Nephron progenitor cell (in vitro differentiated cells): Measurements from ENCODE around the gene ASS1.

Experiments used
- DNase-seq: peaks from one replicate; pipeline ENCODE4 v3.0.0; 2021
- H3K27ac Mint-ChIP-seq: 2 replicates; pipeline ENCODE4 v1.8.0; 2021; ENCODE audit warnings: mild to moderate bottlenecking, moderate library complexity, mixed read lengths
- H3K27me3 Mint-ChIP-seq: 2 replicates; pipeline ENCODE4 v1.8.0; 2021; ENCODE audit warnings: mild to moderate bottlenecking, low read depth, mixed read lengths; ENCODE audit not compliant: poor library complexity
- H3K36me3 Mint-ChIP-seq: 2 replicates; pipeline ENCODE4 v1.8.0; 2021; ENCODE audit warnings: low read depth, mixed read lengths
- H3K4me1 Mint-ChIP-seq: 2 replicates; pipeline ENCODE4 v1.8.0; 2021; ENCODE audit warnings: mixed read lengths
- H3K4me3 Mint-ChIP-seq: 2 replicates; pipeline ENCODE4 v1.8.0; 2021; ENCODE audit warnings: mild to moderate bottlenecking, moderate library complexity, mixed read lengths
- H3K9me3 Mint-ChIP-seq: 2 replicates; pipeline ENCODE4 v1.8.0; 2021; ENCODE audit warnings: mild to moderate bottlenecking, moderate library complexity, mixed read lengths
- CTCF ChIP-seq: fragments of 200-600 bp; sonication (generic); IDR thresholded peaks from 2 replicates; pipeline ENCODE4 v1.5.0; 2021; ENCODE audit warnings: antibody characterized with exemption

The ASS1 gene

DNA sequence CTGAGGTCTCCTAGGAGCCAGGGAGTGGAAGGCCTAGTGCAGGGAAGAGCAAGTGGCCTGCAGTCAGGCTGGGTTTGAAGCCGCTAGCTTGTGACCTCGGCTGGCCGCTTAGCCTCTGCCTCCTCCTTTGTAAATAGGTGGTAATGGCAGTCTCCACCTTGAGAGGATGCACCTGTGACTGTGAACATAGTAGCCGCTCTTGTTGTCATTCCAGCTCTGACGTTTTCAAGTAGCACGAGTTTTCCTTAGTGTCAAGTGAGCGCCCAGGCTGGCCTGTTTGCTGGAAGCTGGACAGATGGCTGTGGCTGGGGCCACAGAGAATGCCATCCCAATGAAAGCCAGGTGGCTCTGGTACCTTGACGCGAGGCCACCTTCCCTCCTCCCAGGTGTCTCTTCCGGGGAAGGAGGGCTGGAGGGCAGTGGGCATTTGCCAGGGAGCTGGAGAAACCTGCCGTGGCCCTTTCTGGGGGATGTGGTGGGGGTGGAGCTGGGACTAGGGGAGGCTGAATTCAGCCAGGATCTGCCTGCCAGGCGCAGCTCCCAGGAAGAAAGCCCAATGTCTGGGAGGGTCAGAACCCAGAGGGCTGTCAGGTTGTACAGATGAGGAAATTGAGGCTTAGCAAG is 2.5 kb downstream of the ASS1 start:
- DNase-seq, result no peak
- no peak overlapping the region for H3K27ac Mint-ChIP-seq
- TF ChIP-seq CTCF, result no peak

DNA sequence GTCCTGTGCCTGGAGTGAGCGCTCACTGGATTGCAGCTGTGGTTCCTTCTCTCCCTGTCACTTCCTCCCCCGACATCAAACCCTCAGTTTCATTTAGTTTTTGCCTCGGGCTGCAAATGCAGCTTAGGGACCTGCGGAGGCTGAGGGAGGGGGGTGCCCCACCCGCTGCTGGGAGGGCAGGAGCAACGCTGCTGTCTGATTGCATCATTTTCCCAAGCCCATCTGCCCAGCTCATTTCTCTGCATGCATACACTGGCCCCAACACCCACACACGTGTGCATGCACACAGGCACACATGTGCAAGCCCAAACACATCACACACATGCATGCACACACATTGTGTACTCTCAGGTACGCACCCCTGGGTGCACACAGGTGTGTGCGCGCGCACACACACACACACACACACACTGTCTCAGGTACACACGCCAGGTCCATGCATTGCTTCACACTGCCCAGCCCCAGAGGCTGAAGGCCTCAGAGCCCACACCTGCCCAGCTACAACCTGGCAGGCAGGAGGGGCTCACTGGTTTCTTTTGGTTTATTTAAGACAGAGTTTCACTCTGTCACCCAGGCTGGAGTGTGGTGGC is 3.4 kb downstream of the ASS1 start:
- TF ChIP-seq CTCF, result no peak
- no peaks in the 10 kb centered on the region for H3K9me3 Mint-ChIP-seq
- peaks cover 24% of the 10 kb centered on the region for H3K27me3 Mint-ChIP-seq
- H3K4me1 Mint-ChIP-seq, result peaks cover 46% of the 10 kb centered on the region
- H3K36me3 Mint-ChIP-seq, result no peaks in the 10 kb centered on the region
- no peak overlapping the region for H3K27ac Mint-ChIP-seq
- DNase-seq, result no peak
- H3K4me3 Mint-ChIP-seq, result no peak overlapping the region

More for the DNA sequence above, 2.5 kb downstream of the ASS1 start:
- Mint-ChIP-seq H3K4me3 (no peak overlapping the region), H3K36me3 (no peaks in the 10 kb centered on the region), H3K9me3 (peaks cover under 1% of the 10 kb centered on the region), H3K4me1 (peaks cover 45% of the 10 kb centered on the region), H3K27me3 (peaks cover 26% of the 10 kb centered on the region)

- no peak for DNase-seq
- Mint-ChIP-seq H3K36me3 (no peaks in the 10 kb centered on the region), H3K4me3 (no peak overlapping the region), H3K4me1 (peaks cover 46% of the 10 kb centered on the region), H3K27me3 (peaks cover 15% of the 10 kb centered on the region), H3K9me3 (no peaks in the 10 kb centered on the region), H3K27ac (no peak overlapping the region)
- no peak for TF ChIP-seq CTCF
These were observed 4.2 kb downstream of the ASS1 start for GRCh38 chr9:130448771-130449603.

DNA sequence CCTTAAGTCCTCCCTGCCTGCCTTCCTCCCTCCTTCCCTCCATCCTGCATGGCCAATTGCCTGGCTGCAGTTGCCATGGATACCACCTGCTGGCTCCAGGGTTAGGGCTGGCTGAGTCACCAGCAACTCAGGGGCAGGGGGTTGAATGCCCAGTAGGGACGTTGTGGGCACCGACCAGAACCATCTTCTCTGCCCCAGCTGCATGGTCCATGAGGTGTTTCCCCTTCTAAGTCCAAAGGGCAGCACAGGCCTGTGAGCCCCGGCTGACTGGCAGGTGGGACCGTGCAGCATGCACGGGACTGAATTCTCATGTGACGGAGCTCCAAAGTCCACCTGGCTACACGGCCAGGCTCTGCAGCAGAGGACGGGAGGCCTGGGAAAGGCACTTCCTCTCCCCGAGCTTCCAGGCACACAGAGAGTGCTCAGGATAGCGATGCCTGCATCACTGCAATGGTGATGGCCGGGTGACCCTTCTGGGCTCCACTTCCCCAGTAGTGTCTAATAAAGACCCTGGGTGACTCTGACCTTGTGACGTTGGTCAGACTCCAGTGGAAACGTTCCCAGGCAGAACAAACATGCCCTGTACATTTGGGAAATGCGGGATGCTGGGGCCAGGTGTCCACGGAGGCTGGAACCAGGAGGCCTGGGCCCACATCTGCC is 5.7 kb downstream of the ASS1 start:
- Mint-ChIP-seq H3K9me3 (no peaks in the 10 kb centered on the region), H3K27me3 (peaks cover 7% of the 10 kb centered on the region), H3K4me3 (no peak overlapping the region), H3K4me1 (peaks cover 46% of the 10 kb centered on the region), H3K36me3 (no peaks in the 10 kb centered on the region), H3K27ac (no peak overlapping the region)
- no peak for DNase-seq
- TF ChIP-seq CTCF, result no peak

- no peak overlapping the region for H3K4me3 Mint-ChIP-seq
- H3K9me3 Mint-ChIP-seq, result no peaks in the 10 kb centered on the region
- H3K27me3 Mint-ChIP-seq, result peaks cover 10% of the 10 kb centered on the region
- DNase-seq, result no peak
- TF ChIP-seq CTCF, result no peak
- no peak overlapping the region for H3K27ac Mint-ChIP-seq
- peaks cover 40% of the 10 kb centered on the region for H3K4me1 Mint-ChIP-seq
- no peaks in the 10 kb centered on the region for H3K36me3 Mint-ChIP-seq
These were observed 6.2 kb downstream of the ASS1 start for GRCh38 chr9:130451004-130451390.
